ENCODE results near the gene LPCAT1.

LPCAT1 gene

DNA sequence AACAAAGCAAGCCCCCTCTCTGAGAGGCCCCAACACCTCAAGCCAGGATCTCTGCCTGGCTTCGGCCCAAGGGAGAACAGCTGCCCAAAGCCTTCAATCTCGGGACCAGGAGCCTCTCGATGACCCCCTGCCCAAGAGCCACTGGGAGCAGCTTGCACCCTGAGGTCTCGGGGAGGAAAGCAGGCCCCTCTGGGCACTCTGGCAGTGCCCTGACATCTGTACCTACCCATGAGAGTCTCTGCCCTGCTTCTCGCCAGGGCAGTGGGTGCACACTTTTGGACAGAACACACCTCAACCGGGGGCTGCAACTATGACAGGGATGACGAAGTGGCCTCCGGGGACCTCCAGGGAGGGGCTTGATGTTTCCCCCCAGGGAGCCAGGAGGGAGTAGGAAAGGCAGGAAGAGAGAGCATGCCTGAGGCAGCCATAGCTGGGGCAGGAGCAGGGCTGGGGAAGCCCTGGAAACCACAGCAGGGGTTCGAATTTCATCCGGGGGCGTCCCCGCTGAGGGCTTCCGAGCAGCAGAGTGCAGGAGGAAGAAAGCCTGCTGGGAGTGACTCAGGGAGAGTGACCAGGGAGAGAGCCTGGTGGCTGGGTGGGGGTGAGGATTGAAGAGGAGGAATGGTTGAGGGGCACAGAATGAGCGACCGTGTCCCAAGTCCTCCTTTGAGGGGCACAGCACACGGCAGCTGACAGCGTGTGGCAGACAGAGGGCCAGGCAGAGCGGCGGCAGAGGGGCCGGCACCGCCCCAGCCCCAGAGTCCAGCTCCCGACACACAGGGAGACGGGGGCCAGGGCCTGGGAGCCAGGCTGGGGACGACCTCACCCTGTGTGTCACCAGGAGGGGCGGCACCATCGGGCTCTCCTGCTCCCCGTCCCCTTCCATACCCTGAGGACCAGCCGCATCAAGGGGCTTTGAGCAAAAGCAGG is 1.8 kb downstream of the LPCAT1 start:
- DNase-seq (ENCODE audit: low spot score): no peak
- in situ Hi-C loops (cut with MboI; ENCODE audit: low sequenced_read_pairs, unreplicated experiment): no loop called here

DNA sequence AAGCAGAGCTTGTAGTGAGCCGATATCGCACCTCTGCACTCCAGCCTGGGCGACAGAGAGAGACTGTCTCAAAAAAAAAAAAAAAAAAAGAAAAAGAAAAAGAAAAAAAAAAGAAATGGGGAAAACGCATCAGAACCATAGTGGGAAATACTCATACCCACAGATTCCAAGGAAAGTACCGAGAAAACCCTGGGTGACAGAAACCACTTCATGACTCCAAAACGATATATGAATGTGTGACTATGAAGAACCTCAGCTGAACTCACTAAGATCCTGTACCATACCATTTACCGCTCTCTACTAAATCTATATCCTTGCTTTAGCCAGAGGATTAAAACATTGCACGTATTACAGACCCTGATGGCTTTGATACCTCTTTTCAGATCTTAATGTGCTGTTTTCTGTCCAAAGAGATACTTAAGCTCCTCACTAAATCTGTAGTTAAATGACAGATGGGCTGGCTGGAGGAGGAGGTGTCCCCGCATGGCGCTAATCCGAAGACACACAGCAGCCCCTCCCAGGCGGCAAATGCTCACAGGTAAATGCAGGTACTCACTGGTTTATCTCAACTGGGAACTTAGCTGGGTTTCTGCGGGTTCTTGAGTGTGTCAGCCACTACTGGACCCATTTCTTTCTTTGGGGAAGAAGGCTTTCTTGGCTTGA is 2.8 kb downstream of the LPCAT1 start:
- in situ Hi-C loops (cut with MboI; ENCODE audit: low sequenced_read_pairs, unreplicated experiment): no loop called here
- TF ChIP-seq, protein P1, sequence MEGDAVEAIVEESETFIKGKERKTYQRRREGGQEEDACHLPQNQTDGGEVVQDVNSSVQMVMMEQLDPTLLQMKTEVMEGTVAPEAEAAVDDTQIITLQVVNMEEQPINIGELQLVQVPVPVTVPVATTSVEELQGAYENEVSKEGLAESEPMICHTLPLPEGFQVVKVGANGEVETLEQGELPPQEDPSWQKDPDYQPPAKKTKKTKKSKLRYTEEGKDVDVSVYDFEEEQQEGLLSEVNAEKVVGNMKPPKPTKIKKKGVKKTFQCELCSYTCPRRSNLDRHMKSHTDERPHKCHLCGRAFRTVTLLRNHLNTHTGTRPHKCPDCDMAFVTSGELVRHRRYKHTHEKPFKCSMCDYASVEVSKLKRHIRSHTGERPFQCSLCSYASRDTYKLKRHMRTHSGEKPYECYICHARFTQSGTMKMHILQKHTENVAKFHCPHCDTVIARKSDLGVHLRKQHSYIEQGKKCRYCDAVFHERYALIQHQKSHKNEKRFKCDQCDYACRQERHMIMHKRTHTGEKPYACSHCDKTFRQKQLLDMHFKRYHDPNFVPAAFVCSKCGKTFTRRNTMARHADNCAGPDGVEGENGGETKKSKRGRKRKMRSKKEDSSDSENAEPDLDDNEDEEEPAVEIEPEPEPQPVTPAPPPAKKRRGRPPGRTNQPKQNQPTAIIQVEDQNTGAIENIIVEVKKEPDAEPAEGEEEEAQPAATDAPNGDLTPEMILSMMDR (IDR thresholded peaks at IDR 0.05; ENCODE audit: borderline replicate concordance, control extremely low read depth, extremely low read depth, insufficient read depth, missing control alignments): no peak
- DNase-seq (ENCODE audit: low spot score): no peak

More for the DNA sequence above, 1.8 kb downstream of the LPCAT1 start:
- TF ChIP-seq, protein P1 (IDR thresholded peaks at IDR 0.05; ENCODE audit: borderline replicate concordance, control extremely low read depth, extremely low read depth, insufficient read depth, missing control alignments): no peak

DNA sequence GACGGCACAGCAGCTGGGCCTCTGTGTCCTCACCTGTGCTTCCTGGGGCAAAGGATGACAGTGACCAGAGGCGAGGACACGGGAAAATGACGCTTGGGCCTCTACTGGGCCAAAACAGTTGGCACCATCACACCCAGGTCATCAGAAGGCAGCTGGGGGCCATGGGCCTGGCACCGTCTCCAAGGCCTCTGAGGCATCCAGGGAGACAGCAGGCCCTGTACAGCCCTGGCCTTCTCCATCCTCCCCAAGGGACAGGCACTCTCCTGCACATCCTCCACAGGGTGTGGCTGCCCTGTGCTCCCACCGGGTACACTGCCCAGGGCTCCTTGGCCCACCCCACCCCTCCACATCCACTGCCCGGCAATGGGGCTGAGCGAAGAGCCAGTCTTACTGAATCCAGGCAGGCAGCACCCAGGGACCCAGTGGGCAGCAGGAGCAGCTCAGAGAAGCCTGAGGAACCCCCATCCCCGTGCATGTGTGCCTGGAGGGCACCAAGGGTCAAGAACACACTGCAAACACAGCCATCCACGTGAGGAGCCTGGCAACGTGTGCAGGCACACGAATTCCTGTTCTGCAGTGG is 4.0 kb downstream of the LPCAT1 start:
- in situ Hi-C loops (cut with MboI; ENCODE audit: low sequenced_read_pairs, unreplicated experiment): no loop called here
- no peak for DNase-seq (ENCODE audit: low spot score)
- TF ChIP-seq, protein P1 (IDR thresholded peaks at IDR 0.05; ENCODE audit: borderline replicate concordance, control extremely low read depth, extremely low read depth, insufficient read depth, missing control alignments): no peak

DNA sequence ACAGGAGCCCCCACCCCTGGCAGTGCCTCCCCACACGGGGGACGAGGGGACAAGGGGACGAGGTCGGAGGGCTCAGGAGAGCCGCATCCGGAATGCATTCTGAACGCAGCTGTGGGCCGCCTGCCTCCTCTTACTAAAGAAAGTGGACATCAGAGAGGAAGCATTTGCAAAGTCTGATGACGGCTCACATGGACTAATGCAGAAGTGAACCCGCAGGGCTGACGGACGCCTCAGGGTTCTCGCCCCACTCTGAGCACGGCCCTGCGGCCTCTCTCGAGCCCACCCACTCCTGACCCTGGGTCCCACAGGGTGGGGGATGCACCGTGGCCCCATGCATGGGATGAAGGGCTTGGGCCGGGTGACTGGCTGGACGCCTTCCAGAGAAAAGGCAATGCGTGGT is 5.9 kb downstream of the LPCAT1 start:
- no peak for DNase-seq (ENCODE audit: low spot score)
- in situ Hi-C loops (cut with MboI; ENCODE audit: low sequenced_read_pairs, unreplicated experiment): no loop called here
- TF ChIP-seq, protein P1 (IDR thresholded peaks at IDR 0.05; ENCODE audit: borderline replicate concordance, control extremely low read depth, extremely low read depth, insufficient read depth, missing control alignments): no peak

DNA sequence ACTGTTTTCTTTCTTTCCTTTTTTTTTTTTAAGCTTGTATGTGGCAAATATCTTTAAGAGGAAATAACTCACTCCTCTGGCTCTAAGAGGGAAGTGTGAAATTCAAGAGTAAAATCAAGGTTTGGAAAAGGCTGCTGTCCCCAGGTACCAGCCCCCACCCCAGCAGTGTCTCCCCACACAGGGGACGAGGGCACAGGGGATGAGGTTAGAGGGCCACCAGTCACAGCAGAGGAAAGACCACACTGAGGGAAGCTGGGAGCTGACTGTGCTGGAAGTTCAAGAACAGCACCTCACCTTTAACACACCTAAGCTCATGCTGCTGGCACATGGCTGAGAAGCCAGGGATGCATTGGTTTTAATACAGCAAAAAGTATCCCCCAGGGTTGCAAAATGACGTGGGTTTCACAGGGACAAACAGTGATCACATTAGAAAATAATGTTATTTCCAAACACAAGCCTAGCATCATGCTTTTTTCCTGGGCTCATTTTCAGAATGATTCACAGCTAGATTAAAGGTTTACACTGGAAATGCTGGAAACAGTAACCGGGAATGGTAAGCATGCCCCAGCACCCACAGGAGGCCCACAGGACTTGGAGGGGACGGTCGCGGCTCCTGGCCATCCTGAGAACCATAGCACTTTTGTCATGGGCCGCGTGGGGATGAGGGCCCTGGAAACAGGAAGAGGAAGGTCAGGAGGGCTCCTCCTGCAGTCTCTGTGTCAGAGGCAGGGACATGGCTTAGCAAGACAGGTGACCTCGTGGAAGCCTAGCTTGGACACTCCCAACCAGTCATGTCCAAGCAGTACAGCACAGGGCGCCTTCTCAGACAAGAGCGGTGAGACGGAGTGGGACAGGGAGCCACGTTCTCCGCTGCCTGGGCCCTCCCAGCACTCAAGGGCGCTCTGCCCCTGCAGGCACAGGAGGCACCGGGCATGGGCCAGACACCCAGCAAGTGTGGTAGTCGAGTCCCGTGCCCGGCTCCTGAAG is 6.9 kb downstream of the LPCAT1 start:
- DNase-seq (ENCODE audit: low spot score): no peak
- TF ChIP-seq, protein P1 (IDR thresholded peaks at IDR 0.05; ENCODE audit: borderline replicate concordance, control extremely low read depth, extremely low read depth, insufficient read depth, missing control alignments): no peak
- in situ Hi-C loops (cut with MboI; ENCODE audit: low sequenced_read_pairs, unreplicated experiment): no loop called here

Measured in GM13976 (cell line).